GM19438 (cell line): ENCODE results near the gene AEBP1.

Experiments used
- ATAC-seq: cut with Tn5 transposase; IDR thresholded peaks from one replicate; pipeline ENCODE4 v1.9.1; 2021; ENCODE audit warnings: low read depth; ENCODE audit not compliant: unreplicated experiment

Gene AEBP1

GRCh38 chr7:44083796-44084195, 20.3 kb upstream of the AEBP1 start:
- no peak for ATAC-seq

DNA sequence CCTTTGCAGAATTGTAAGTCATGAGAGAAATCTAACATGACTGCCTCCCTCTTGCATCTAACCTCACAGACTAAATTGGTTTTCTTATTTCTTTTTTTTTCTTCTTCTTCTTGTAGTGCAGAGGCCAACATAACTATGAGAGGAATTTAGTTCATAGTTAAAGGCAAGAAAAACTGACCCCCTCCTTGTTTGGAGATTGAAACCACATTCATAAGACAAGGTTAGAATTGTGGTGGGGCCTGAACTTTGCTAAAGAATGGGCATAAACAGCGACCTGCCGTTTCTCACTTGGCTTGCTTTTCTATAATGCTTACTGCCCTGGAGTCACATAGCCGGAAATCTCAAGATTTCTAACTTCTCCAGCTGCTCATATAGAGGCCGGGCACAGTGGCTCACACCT, 19.4 kb upstream of the AEBP1 start:
- ATAC-seq = no peak

DNA sequence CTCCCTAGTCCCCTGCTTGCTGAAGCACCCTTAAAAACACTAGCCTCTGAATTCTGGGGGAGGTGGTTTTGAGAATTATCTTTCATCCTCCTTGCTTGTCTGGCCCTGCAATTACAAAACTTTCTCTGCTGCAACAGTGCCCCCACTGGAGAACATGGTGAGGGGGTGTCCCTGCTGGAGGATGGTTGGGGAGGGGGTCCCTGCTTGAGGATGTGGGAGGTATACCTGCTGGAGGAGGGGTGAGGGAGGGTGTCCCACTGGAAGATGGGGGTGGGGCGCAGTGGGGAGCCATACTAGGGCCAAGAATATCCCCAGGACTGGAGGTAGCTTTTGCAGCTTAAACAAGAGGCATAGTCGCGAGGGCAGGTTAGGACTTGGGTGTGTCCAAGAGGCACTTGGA, 18.6 kb upstream of the AEBP1 start:
- no peak for ATAC-seq

DNA sequence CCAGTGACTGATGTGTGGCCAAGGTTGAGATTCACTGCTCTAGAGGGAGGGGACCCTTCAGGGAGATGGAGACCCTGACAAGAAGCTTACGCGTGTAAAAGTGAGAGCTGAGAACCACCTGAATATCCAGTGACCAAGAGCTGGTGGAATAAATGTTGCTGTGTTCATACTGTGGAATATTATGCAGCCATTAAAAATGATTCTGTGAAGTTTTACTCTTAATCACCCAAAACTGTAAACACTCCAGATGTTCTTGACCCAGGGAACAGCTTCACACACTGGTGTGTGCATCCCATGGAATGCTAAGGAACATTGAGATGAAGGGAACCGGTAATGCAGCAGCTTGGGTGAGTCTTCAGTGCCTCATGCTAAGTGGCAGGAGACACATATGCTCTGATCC, 17.5 kb upstream of the AEBP1 start:
- no peak for ATAC-seq

DNA sequence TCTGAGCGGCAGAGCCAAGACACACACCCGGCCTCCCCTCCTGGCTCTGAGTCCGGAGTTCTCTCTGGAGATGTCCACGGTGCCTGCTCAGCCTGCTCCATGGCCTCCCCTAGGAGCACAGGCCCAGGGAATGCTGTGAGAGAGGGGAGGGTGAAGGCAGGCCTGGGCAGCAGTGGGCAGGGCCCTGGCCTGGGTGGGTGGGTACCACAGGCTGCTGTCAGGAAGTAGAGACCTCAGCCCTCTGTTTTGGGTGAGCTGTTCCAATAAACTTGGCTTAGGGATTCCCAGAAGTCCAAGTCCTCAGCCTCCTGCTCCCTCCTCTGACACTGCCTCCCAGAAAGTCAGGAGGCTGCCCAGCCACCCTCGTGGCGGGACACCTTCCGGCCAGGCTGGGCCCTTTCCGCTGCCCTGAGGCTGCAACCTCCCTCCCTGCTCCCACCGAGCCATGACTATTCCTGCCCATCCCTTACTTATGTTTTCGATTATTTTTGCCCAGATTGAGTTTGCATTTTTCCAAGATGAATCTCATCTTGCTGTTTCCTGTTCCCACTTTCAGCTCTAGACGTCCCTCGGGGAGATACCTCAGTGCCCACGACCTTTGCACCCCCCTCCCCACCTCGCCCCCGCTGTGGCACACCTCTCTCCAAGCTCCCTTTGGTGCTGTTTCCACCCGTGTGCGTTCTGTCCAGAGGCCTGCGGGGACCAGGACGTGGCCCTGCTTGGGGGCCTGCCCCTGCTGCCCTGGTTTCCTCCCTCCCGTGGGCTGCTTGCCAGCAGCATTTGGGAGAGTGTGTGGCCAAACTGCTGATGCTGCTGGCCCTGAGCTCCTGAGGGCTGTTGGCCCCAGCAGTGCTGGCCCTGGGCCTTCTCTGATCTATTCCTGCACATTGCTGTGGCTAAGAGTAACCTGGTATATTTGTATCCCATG, 16.0 kb upstream of the AEBP1 start:
- no peak for ATAC-seq

GRCh38 chr7:44093102-44093641, 11.0 kb upstream of the AEBP1 start:
- ATAC-seq = no peak

GRCh38 chr7:44094365-44094764, 9.8 kb upstream of the AEBP1 start:
- no peak for ATAC-seq

- ATAC-seq = no peak
Measured at GRCh38 chr7:44094883-44095592, 9.1 kb upstream of the AEBP1 start.

- no peak for ATAC-seq
Measured at GRCh38 chr7:44095781-44096180, 8.4 kb upstream of the AEBP1 start.

GRCh38 chr7:44096326-44096881, 7.7 kb upstream of the AEBP1 start:
- ATAC-seq = no peak

- peak; percentile 53 for ATAC-seq
Measured at GRCh38 chr7:44097064-44097932, 6.8 kb upstream of the AEBP1 start.

DNA sequence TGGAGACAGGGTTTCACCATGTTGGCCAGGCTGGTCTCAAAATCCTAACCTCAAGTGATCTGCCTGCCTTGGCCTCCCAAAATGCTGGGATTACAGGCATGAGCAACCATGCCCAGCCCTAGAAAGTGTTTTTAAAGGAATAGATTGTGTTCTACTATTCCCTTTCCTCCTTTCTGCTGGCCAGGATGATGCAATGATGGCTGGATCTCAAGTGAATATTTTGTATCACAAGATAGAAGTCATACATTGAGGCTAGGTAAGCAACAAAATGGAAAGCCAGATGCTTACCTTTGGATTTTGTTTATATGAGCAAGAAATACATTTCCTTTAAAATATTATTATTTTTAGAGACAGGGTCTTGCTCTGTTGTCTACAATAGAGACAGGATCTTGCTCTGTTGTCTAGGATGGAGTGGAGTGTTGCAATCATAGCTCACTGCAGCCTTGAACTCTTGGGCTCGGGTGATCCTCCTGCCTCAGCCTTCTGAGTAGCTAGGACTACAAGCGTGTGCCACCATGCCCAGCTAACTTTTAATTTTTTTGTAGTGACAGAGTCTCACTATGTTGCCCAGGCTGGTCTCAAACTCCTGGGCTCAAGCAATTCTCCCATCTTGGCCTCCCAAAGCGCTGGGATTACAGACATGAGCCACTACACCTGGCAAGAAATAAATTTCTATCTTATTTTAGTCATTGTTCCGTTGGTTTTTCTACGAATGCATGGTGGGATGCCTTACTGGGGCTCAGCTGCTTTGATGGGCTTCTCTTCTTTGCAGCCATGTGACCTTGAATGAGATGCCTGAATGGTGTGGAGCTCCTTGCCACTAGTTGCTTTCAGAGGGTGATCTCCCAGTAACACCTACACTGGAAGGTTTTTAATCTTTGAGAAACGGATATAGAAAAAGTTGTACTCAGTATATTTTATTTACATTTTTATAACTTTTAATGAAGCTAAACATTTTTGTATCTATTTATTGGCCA, 5.8 kb upstream of the AEBP1 start:
- no peak for ATAC-seq

- ATAC-seq = no peak
Measured at GRCh38 chr7:44099669-44100068, 4.5 kb upstream of the AEBP1 start.

GRCh38 chr7:44100458-44101302, 3.5 kb upstream of the AEBP1 start:
- ATAC-seq = no peak

DNA sequence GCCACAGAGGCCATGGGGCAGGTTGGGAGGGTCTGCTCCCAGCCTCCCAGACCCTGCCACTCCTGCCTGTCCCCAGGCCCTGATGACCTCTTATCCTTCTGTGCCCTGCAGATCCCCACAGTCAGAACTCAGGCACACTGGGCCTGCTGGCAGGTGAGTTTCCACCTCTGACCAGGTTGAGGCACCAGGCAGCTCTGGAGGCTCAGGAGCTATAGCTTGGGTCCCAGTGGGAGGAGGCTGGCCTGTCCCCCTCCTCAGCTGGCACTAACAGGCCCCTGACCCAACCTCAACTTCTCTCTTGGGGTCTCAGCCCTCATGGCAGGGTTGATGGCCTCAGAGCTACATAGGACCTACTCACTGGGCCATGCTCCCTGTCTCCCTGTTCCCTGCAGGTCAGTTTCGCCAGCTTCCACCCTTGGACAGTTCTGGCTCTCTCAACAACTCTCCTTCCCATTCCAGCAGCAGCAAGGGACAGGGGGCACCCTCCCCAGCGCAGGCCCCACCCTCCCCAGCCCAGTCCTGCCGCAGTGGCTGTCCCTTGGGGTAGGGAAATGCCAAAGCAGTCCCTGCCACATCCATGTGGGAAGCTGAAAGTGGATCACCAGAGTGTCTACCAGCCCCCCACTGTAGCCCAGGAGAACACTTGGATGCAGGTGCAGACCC, 2.7 kb upstream of the AEBP1 start:
- ATAC-seq = no peak

DNA sequence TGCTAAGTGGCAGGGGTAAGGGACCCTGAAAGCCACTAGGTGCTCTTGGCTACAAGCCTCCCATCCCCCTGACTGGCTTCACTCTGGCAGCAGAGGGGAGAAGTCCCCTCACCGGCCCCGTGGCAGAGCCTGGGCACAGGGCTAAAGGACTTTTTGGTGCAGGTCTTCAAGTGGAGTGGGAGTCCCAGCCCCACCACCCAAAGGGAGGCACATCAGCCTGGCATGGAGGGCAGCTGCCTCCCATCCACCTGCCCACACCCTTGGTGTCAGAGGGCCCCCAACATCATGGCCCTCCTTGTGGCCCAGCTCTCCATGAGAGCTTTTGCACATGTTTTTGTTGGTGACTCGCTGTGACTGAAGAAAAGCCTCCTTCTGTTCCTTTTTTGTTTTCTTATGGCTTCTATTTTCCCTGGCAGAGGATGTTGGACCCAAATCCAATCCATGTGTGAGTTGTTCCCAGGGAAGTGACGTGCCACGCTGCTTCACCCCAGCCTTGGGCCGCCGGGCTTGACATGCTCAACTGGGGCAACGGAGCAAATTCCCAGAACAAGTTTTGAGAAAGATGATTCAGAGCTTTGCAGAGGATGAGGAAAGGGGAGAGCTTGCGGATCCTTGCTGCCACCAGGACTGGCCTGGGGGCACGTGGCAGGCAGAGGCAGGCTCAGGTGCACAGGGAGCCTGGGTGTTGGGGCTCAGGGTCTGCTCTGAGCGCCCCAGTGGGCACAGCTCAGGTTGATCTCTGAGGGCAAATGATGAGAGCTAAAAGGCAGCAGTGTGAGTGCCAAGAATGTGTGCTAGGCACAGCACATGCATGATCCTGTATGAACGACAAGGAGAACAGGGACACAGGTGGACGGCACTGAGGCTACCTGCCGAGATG, 1.9 kb upstream of the AEBP1 start:
- ATAC-seq = no peak
